IMR-90 (cell line): ENCODE results near the gene C1QL2. TPM values are rescaled to one million over a fixed set of nuclear protein-coding genes. Genes with fewer than 3 reads are reported as not detected.

Source experiments
- ATAC-seq: fragments of 200-7000 bp; cut with Tn5 transposase; 2 replicates; pipeline ENCODE4 v1.9.1; 2020; ENCODE audit warnings: low read depth, mild to moderate bottlenecking, moderate library complexity
- BruUV-seq: library from RNA; stranded (reverse); fragments of 400-500 nt; replicated peaks from 2 replicates; lab custom pipeline; 2021; lab: Mats Ljungman, UMichigan
- CTCF ChIA-PET: fragments of 300-600 bp; formaldehyde crosslinking; extraction: SDS; loops from one replicate; lab custom pipeline; 2021; ENCODE audit warnings: antibody characterized with exemption; lab: Yijun Ruan, JAX
- POLR2A ChIA-PET: fragments of 300-600 bp; sonication (Branson Sonifier 250); formaldehyde crosslinking; loops from one replicate; lab custom pipeline; 2022; ENCODE audit warnings: antibody characterized with exemption; ENCODE audit not compliant: unreplicated experiment; lab: Charles Lee
- DNase-seq: peaks from one replicate; pipeline ENCODE4 v3.0.0; 2013
- H2AFZ ChIP-seq: replicated peaks from 2 replicates; pipeline ENCODE3; 2013; ENCODE audit warnings: low read length, mild to moderate bottlenecking; ENCODE audit not compliant: poor library complexity
- H2AK5ac ChIP-seq: 2 replicates; pipeline ENCODE4 v1.6.1; 2013; ENCODE audit warnings: low read depth, low read length, inconsistent platforms
- H2AK9ac ChIP-seq: replicated peaks from 2 replicates; pipeline ENCODE3; 2013; ENCODE audit warnings: mild to moderate bottlenecking, low read depth, low read length, moderate library complexity; ENCODE audit not compliant: poor library complexity
- H2BK120ac ChIP-seq: 2 replicates; pipeline ENCODE4 v1.6.1; 2013; ENCODE audit warnings: low read depth, low read length, inconsistent platforms
- H2BK15ac ChIP-seq: 3 replicates; pipeline ENCODE4 v1.6.1; 2013; ENCODE audit warnings: low read depth, low read length, inconsistent platforms
- H2BK20ac ChIP-seq: 2 replicates; pipeline ENCODE4 v1.6.1; 2013; ENCODE audit warnings: low read depth, mild to moderate bottlenecking, inconsistent platforms, low read length, moderate library complexity
- H2BK5ac ChIP-seq: 2 replicates; pipeline ENCODE4 v1.6.1; 2013; ENCODE audit warnings: mild to moderate bottlenecking, low read depth, low read length, inconsistent platforms; ENCODE audit not compliant: poor library complexity, severe bottlenecking
- H3K14ac ChIP-seq: replicated peaks from 2 replicates; pipeline ENCODE4 v1.6.1; 2013; ENCODE audit warnings: low read depth, low read length, inconsistent platforms
- H3K18ac ChIP-seq: 2 replicates; pipeline ENCODE4 v1.6.1; 2013; ENCODE audit warnings: low read depth, low read length, control low read depth
- H3K23ac ChIP-seq: 2 replicates; pipeline ENCODE4 v1.6.1; 2013; ENCODE audit warnings: low read depth, low read length, inconsistent platforms
- H3K27ac ChIP-seq: 2 replicates; pipeline ENCODE4 v1.5.1; 2013; ENCODE audit warnings: mild to moderate bottlenecking, control low read depth, low read length; ENCODE audit not compliant: insufficient read depth
- H3K27me3 ChIP-seq: 2 replicates; pipeline ENCODE4 v1.6.1; 2013; ENCODE audit warnings: low read length; ENCODE audit not compliant: control insufficient read depth, insufficient read depth
- H3K36me3 ChIP-seq: 2 replicates; pipeline ENCODE4 v1.6.1; 2013; ENCODE audit warnings: low read length, mixed read lengths; ENCODE audit not compliant: control insufficient read depth, insufficient read depth
- H3K4ac ChIP-seq: 2 replicates; pipeline ENCODE4 v1.6.1; 2013; ENCODE audit warnings: low read depth, low read length, inconsistent platforms
- H3K4me1 ChIP-seq: 2 replicates; pipeline ENCODE4 v1.6.1; 2013; ENCODE audit warnings: low read length, mixed read lengths; ENCODE audit not compliant: control insufficient read depth, insufficient read depth
- H3K4me2 ChIP-seq: 2 replicates; pipeline ENCODE4 v1.6.1; 2013; ENCODE audit warnings: low read depth, mild to moderate bottlenecking, control low read depth, low read length, moderate library complexity
- H3K4me3 ChIP-seq: 2 replicates; pipeline ENCODE4 v1.5.1; 2013; ENCODE audit warnings: low read depth, mild to moderate bottlenecking, control low read depth, low read length, moderate library complexity; ENCODE audit not compliant: insufficient read depth
- H3K56ac ChIP-seq: 2 replicates; pipeline ENCODE4 v1.6.1; 2013; ENCODE audit warnings: low read length, inconsistent platforms; ENCODE audit not compliant: insufficient read depth; ENCODE audit errors: extremely low read depth
- H3K79me1 ChIP-seq, 2 experiments: 2 replicates each; pipeline ENCODE4 v1.6.1; 2013; ENCODE audit warnings: low read length in 2 of 2, inconsistent platforms in 1 of 2, low read depth in 1 of 2
- H3K9ac ChIP-seq: 2 replicates; pipeline ENCODE4 v1.6.1; 2013; ENCODE audit warnings: low read depth, low read length, control low read depth
- H3K9me1 ChIP-seq: 2 replicates; pipeline ENCODE4 v1.6.1; 2013; ENCODE audit warnings: low read length, inconsistent platforms; ENCODE audit not compliant: insufficient read depth
- H3K9me3 ChIP-seq: 2 replicates; pipeline ENCODE4 v1.6.1; 2013; ENCODE audit warnings: low read length; ENCODE audit not compliant: control insufficient read depth, insufficient read depth
- H4K20me1 ChIP-seq: 2 replicates; pipeline ENCODE4 v1.6.1; 2013; ENCODE audit warnings: low read length, inconsistent platforms; ENCODE audit not compliant: insufficient read depth
- H4K5ac ChIP-seq: 2 replicates; pipeline ENCODE4 v1.6.1; 2013; ENCODE audit warnings: mild to moderate bottlenecking, low read depth, low read length, control low read depth
- H4K8ac ChIP-seq, 2 experiments: 2 replicates each; pipeline ENCODE4 v1.6.1; 2013; ENCODE audit warnings: low read depth in 2 of 2, low read length in 2 of 2, control low read depth in 1 of 2, inconsistent platforms in 1 of 2
- H4K91ac ChIP-seq: 2 replicates; pipeline ENCODE4 v1.6.1; 2013; ENCODE audit warnings: low read depth, low read length, inconsistent platforms; ENCODE audit not compliant: insufficient read depth
- CEBPB ChIP-seq: IDR thresholded peaks from 2 replicates; pipeline ENCODE4 v1.6.1; 2012; ENCODE audit warnings: low read depth, low read length, improper control_type of control experiment
- CHD1 ChIP-seq: IDR thresholded peaks from 2 replicates; pipeline ENCODE4 v1.6.1; 2012; ENCODE audit warnings: low read depth, low read length, improper control_type of control experiment
- ELK1 ChIP-seq: fragments of 150-350 bp; IDR thresholded peaks from 2 replicates; pipeline ENCODE4 v1.6.1; 2016; ENCODE audit warnings: low read depth, mild to moderate bottlenecking, low read length, moderate library complexity, borderline replicate concordance
- FOS ChIP-seq: fragments of 150-350 bp; IDR thresholded peaks from 2 replicates; pipeline ENCODE4 v1.6.1; 2016; ENCODE audit warnings: low read depth, low read length
- MAFK ChIP-seq: IDR thresholded peaks from 2 replicates; pipeline ENCODE4 v1.6.1; 2012; ENCODE audit warnings: low read depth, low read length, improper control_type of control experiment
- MAZ ChIP-seq: IDR thresholded peaks from 2 replicates; pipeline ENCODE4 v1.6.1; 2012; ENCODE audit warnings: low read depth, mild to moderate bottlenecking, low read length, improper control_type of control experiment, moderate library complexity, borderline replicate concordance
- NFE2L2 ChIP-seq: fragments of 150-350 bp; IDR thresholded peaks from 2 replicates; pipeline ENCODE4 v1.6.1; 2016; ENCODE audit warnings: low read depth, mild to moderate bottlenecking, low read length
- POLR2A ChIP-seq: IDR thresholded peaks from 2 replicates; pipeline ENCODE4 v1.6.1; 2012; ENCODE audit warnings: mild to moderate bottlenecking, low read depth, low read length
- RAD21 ChIP-seq: IDR thresholded peaks from 2 replicates; pipeline ENCODE4 v1.6.1; 2012; ENCODE audit warnings: low read length, improper control_type of control experiment
- RCOR1 ChIP-seq: IDR thresholded peaks from 2 replicates; pipeline ENCODE4 v1.6.1; 2012; ENCODE audit warnings: mild to moderate bottlenecking, low read length, improper control_type of control experiment; ENCODE audit not compliant: insufficient replicate concordance
- RFX5 ChIP-seq: IDR thresholded peaks from 2 replicates; pipeline ENCODE4 v1.8.0; 2012; ENCODE audit warnings: low read depth, mild to moderate bottlenecking, low read length, moderate library complexity
- SMC3 ChIP-seq: fragments of 150-350 bp; IDR thresholded peaks from 2 replicates; pipeline ENCODE4 v1.6.1; 2016; ENCODE audit warnings: low read depth, mild to moderate bottlenecking, antibody characterized with exemption, low read length, moderate library complexity
- USF2 ChIP-seq: fragments of 150-350 bp; IDR thresholded peaks from 2 replicates; pipeline ENCODE4 v1.6.1; 2017; ENCODE audit warnings: mild to moderate bottlenecking, antibody characterized with exemption, low read length, low read depth
- WGBS, 2 experiments: methylation state at CpG; one replicate each; pipeline versions ENCODE4 v1.1.5 to v1.1.7; 2013; ENCODE audit warnings: missing lambda C conversion rate in 2 of 2; ENCODE audit not compliant: insufficient read length in 1 of 2; ENCODE audit errors: extremely low coverage in 2 of 2; 5-methylcytosine and 5-hydroxymethylcytosine counted together
- dilution Hi-C: fragments of 300-500 bp; cut with HindIII; formaldehyde crosslinking; loops from one replicate; pipeline ENCODE4 v1.14.3; 2018; ENCODE audit warnings: low sequenced_read_pairs; ENCODE audit not compliant: unreplicated experiment
- in situ Hi-C: fragments of 300-500 bp; cut with MboI; formaldehyde crosslinking; loops from 3 replicates; pipeline ENCODE4 v1.14.3; 2019; ENCODE audit warnings: low sequenced_read_pairs, inconsistent platforms, mixed read lengths
- intact Hi-C: fragments of 100-400 bp; cut with micrococcal nuclease; formaldehyde crosslinking; loops from 2 replicates; pipeline ENCODE4 v1.10.0; 2022
- polyA plus RNA-seq, 3 experiments: library from polyadenylated mRNA; depleted of rRNA; stranded (reverse); fragments of >200 nt; gene quantifications; 2 replicates each; pipeline ENCODE4 v1.2.3, GENCODE V29; 2012; ENCODE audit warnings: low replicate concordance in 1 of 3
- total RNA-seq: library from RNA; depleted of rRNA; stranded (reverse); fragments of >200 nt; gene quantifications from 2 replicates; pipeline ENCODE4 v1.2.3, GENCODE V29; 2012
- TF ChIP-seq, protein P1 (sequence below): conservative IDR thresholded peaks from 2 replicates; pipeline ENCODE4 v1.5.1; 2012; ENCODE audit warnings: mild to moderate bottlenecking, low read depth, low read length, improper control_type of control experiment

Gene C1QL2
- total and polyA plus RNA-seq, 2 of the 4 experiments (the other 2 are of a cell fraction), result not detected

DNA sequence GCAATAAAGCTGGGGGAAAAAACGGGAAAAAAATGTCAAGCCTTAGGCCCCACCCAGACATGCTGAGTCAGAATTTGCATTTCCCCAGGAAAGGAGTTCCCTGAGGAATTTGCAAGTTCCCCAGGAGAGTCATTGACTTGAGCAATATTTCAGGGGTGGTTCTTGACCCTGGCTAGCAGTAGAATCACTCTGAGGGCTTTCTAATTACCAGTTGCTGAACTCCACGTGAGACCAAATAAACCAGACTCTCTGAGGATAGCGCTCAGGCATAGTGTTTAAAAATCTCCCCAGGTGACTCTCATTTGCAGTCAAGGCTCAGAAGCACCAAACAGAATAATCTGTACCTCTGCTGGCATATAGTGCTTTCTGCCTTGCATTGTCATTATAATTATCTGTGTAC lies 48.7 kb downstream of the C1QL2 start:
- H3K79me1 ChIP-seq, result no peaks in the 10 kb centered on the region
- H3K4ac ChIP-seq, result no peak overlapping the region
- H2BK120ac ChIP-seq, result no peak overlapping the region
- H3K9me1 ChIP-seq, result no peaks in the 10 kb centered on the region
- H3K14ac ChIP-seq, result no peak overlapping the region
- no peak overlapping the region for H3K56ac ChIP-seq
- no peak overlapping the region for H2BK20ac ChIP-seq
- no peak overlapping the region for H2BK15ac ChIP-seq
- no TSS peak for BruUV-seq
- H3K27me3 ChIP-seq, result no peaks in the 10 kb centered on the region; the same call in 1 of the 2 replicates
- H3K23ac ChIP-seq, result no peak overlapping the region
- no peak overlapping the region for H3K18ac ChIP-seq
- dilution Hi-C loops (no loop called here), intact Hi-C loops (loop anchor here (5.0 kb wide), 1 partner anchor 52 kb away; no protein-coding TSS in a partner anchor), in situ Hi-C loops (no loop called here)
- no peak overlapping the region for H4K8ac ChIP-seq
- POLR2A ChIA-PET, result no interaction called here
- no peak overlapping the region for H2BK5ac ChIP-seq
- no peaks in the 10 kb centered on the region for H3K36me3 ChIP-seq
- no peak overlapping the region for H4K91ac ChIP-seq
- no peak overlapping the region for H3K4me2 ChIP-seq
- TF ChIP-seq RFX5, result no peak
- no peak for TF ChIP-seq RCOR1
- TF ChIP-seq CEBPB, result no peak
- no peak for TF ChIP-seq SMC3
- TF ChIP-seq USF2, result no peak
- no peak for TF ChIP-seq NFE2L2
- no peak for TF ChIP-seq FOS
- TF ChIP-seq POLR2A, result no peak
- no peak for TF ChIP-seq CHD1
- TF ChIP-seq RAD21, result no peak
- TF ChIP-seq MAZ, result no peak
- TF ChIP-seq, protein P1, sequence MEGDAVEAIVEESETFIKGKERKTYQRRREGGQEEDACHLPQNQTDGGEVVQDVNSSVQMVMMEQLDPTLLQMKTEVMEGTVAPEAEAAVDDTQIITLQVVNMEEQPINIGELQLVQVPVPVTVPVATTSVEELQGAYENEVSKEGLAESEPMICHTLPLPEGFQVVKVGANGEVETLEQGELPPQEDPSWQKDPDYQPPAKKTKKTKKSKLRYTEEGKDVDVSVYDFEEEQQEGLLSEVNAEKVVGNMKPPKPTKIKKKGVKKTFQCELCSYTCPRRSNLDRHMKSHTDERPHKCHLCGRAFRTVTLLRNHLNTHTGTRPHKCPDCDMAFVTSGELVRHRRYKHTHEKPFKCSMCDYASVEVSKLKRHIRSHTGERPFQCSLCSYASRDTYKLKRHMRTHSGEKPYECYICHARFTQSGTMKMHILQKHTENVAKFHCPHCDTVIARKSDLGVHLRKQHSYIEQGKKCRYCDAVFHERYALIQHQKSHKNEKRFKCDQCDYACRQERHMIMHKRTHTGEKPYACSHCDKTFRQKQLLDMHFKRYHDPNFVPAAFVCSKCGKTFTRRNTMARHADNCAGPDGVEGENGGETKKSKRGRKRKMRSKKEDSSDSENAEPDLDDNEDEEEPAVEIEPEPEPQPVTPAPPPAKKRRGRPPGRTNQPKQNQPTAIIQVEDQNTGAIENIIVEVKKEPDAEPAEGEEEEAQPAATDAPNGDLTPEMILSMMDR, result no peak
- no peak for TF ChIP-seq ELK1
- no peak for TF ChIP-seq MAFK
- no peak overlapping the region for H2AFZ ChIP-seq
- H3K27ac ChIP-seq, result no peak overlapping the region
- no peaks in the 10 kb centered on the region for H4K20me1 ChIP-seq
- WGBS, 2 experiments, result no CpG with 5 or more reads among the region's 3 CpGs
- H3K9ac ChIP-seq, result no peak overlapping the region
- CTCF ChIA-PET, result no interaction called here
- DNase-seq (no peak), ATAC-seq (no peak)
- no peak overlapping the region for H4K5ac ChIP-seq
- no peak overlapping the region for H3K4me3 ChIP-seq
- H2AK9ac ChIP-seq, result no peak overlapping the region
- H2AK5ac ChIP-seq, result no peak overlapping the region
- H3K4me1 ChIP-seq, result no peaks in the 10 kb centered on the region
- no peaks in the 10 kb centered on the region; the same call in 1 of the 2 replicates for H3K9me3 ChIP-seq
